ENCODE data around the gene EML4. TPM values are rescaled to one million over a fixed set of nuclear protein-coding genes. Genes with fewer than 3 reads are reported as not detected.
"Not testable (repeated sequence)": the region's sequence is repeated elsewhere in the genome, so short reads cannot be mapped to it uniquely, and the experiment has no call there.

Gene EML4
- total and polyA plus RNA-seq, 8 donors, result 12.5 to 44.0 (median 33.2) TPM

- H3K4me1 ChIP-seq, result peaks cover 0 to 21% (median 7%) of the 10 kb centered on the region in 3 donors
- no peak for DNase-seq
- 59 to 72% methylated on average over 5 of the region's 5 CpGs for WGBS, 2 donors
- no peak for ATAC-seq
- peaks cover 0 to 4% (median 0%) of the 10 kb centered on the region in 4 donors for H3K27me3 ChIP-seq
- no peaks in the 10 kb centered on the region for H3K9me3 ChIP-seq
- no peak for FAIRE-seq
- no peak overlapping the region for H3K4me3 ChIP-seq
- intact Hi-C loops (cut with DNase I), result no loop called here
- H3K27ac ChIP-seq, result no peak overlapping the region
- no peak for TF ChIP-seq CTCF (IDR thresholded peaks at IDR 0.05)
- no peaks in the 10 kb centered on the region for H3K36me3 ChIP-seq
Observed at GRCh38 chr2:42127425-42128424, 41.4 kb upstream of the EML4 start.

- FAIRE-seq (no peak), DNase-seq (no peak), ATAC-seq (no peak)
- H3K36me3 ChIP-seq, result no peaks in the 10 kb centered on the region
- WGBS, 2 donors, result 53 to 55% methylated on average over 7 of the region's 7 CpGs
- H3K27me3 ChIP-seq, result peaks cover 0 to 4% (median 0%) of the 10 kb centered on the region in 4 donors
- H3K4me3 ChIP-seq, result no peak overlapping the region
- no peak for TF ChIP-seq CTCF (IDR thresholded peaks at IDR 0.05)
- peak overlapping the region in 1 of 4 donors; percentile 33 for H3K27ac ChIP-seq
- no peaks in the 10 kb centered on the region for H3K9me3 ChIP-seq
- intact Hi-C loops (cut with DNase I), result no loop called here
- peaks cover 0 to 22% (median 13%) of the 10 kb centered on the region in 3 donors for H3K4me1 ChIP-seq
Observed at GRCh38 chr2:42128721-42129486, 40.2 kb upstream of the EML4 start.

- WGBS, 2 donors, result 95 to 97% methylated on average over 1 of the region's 1 CpG
- intact Hi-C loops (cut with DNase I), result no loop called here
- DNase-seq (no peak), FAIRE-seq (no peak), ATAC-seq (no peak)
- no peaks in the 10 kb centered on the region for H3K9me3 ChIP-seq
- H3K27me3 ChIP-seq, result peaks cover 0 to under 1% (median 0%) of the 10 kb centered on the region in 4 donors
- no peak for TF ChIP-seq CTCF (IDR thresholded peaks at IDR 0.05)
- no peaks in the 10 kb centered on the region for H3K36me3 ChIP-seq
- peaks cover 0 to 22% (median 13%) of the 10 kb centered on the region in 3 donors for H3K4me1 ChIP-seq
- H3K27ac ChIP-seq, result peak overlapping the region in 1 of 4 donors; percentile 33
- H3K4me3 ChIP-seq, result no peak overlapping the region
Observed at GRCh38 chr2:42129487-42129852, 39.7 kb upstream of the EML4 start.

- Histone ChIP-seq H3K27ac (no peak overlapping the region), H3K4me3 (no peak overlapping the region), H3K4me1 (peaks cover 0 to 22% (median 13%) of the 10 kb centered on the region in 3 donors), H3K27me3 (no peaks in the 10 kb centered on the region), H3K9me3 (no peaks in the 10 kb centered on the region), H3K36me3 (no peaks in the 10 kb centered on the region)
- no peak for DNase-seq
- ATAC-seq, result no peak
- intact Hi-C loops (cut with DNase I), result no loop called here
- no peak for TF ChIP-seq CTCF (IDR thresholded peaks at IDR 0.05)
- WGBS, 2 donors, result 96% methylated on average over 5 of the region's 5 CpGs
- FAIRE-seq, result no peak
Observed at GRCh38 chr2:42129947-42130346, 39.2 kb upstream of the EML4 start.

- ATAC-seq; DNase-seq; H3K9me3 ChIP-seq; H3K27me3 ChIP-seq; H3K36me3 ChIP-seq; FAIRE-seq; H3K27ac ChIP-seq; H3K4me3 ChIP-seq; intact Hi-C loops (cut with DNase I): not testable (repeated sequence)
- 93 to 99% methylated on average over 10 of the region's 10 CpGs for WGBS, 2 donors
- peaks cover 0 to 22% (median 13%) of the 10 kb centered on the region in 3 donors for H3K4me1 ChIP-seq
Observed at GRCh38 chr2:42130858-42131257, 38.3 kb upstream of the EML4 start.
